Neural progenitor cell (in vitro differentiated cells): ENCODE data around the gene C11orf98. TPM values are rescaled to one million over a fixed set of nuclear protein-coding genes. Genes with fewer than 3 reads are reported as not detected.

Experiments used
- DNase-seq: peaks from one replicate; pipeline ENCODE4 v3.0.0-alpha.2; 2016; ENCODE audit warnings: low spot score
- H2AFZ ChIP-seq: fragments of 200-600 bp; sonication (generic); replicated peaks from 2 replicates; pipeline ENCODE4 v1.6.1; 2016; ENCODE audit warnings: antibody characterized with exemption
- H3F3A ChIP-seq: fragments of 200-600 bp; sonication (generic); 2 replicates; pipeline ENCODE4 v1.6.1; 2016; ENCODE audit warnings: antibody characterized with exemption, low read depth
- H3K27ac ChIP-seq: fragments of 200-600 bp; sonication (generic); 2 replicates; pipeline ENCODE4 v1.5.1; 2016; ENCODE audit warnings: mild to moderate bottlenecking
- H3K27me3 ChIP-seq: fragments of 200-600 bp; sonication (generic); 2 replicates; pipeline ENCODE4 v1.6.1; 2016; ENCODE audit warnings: mild to moderate bottlenecking, moderate library complexity
- H3K36me3 ChIP-seq: fragments of 200-600 bp; sonication (generic); 2 replicates; pipeline ENCODE4 v1.5.1; 2016
- H3K4me1 ChIP-seq: fragments of 200-600 bp; sonication (generic); 2 replicates; pipeline ENCODE4 v1.6.1; 2016; ENCODE audit warnings: mixed run types
- H3K4me2 ChIP-seq: fragments of 200-600 bp; sonication (generic); 2 replicates; pipeline ENCODE4 v1.6.1; 2016
- H3K4me3 ChIP-seq: fragments of 200-600 bp; sonication (generic); 2 replicates; pipeline ENCODE4 v1.5.1; 2016
- H3K79me2 ChIP-seq: fragments of 200-600 bp; sonication (generic); 2 replicates; pipeline ENCODE4 v1.6.1; 2016; ENCODE audit warnings: low read depth
- H3K9ac ChIP-seq: fragments of 200-600 bp; sonication (generic); 2 replicates; pipeline ENCODE4 v1.6.1; 2016
- H3K9me3 ChIP-seq: fragments of 200-600 bp; sonication (generic); 2 replicates; pipeline ENCODE4 v1.5.1; 2016; ENCODE audit warnings: low read depth
- H4K20me1 ChIP-seq: fragments of 200-600 bp; sonication (generic); 2 replicates; pipeline ENCODE4 v1.6.1; 2016; ENCODE audit warnings: low read depth
- H3K27ac Mint-ChIP-seq: 3 replicates; pipeline ENCODE4 v1.8.0; 2021; ENCODE audit warnings: mixed read lengths
- H3K27me3 Mint-ChIP-seq: 2 replicates; pipeline ENCODE4 v1.8.0; 2022; ENCODE audit warnings: low read depth, mild to moderate bottlenecking, inconsistent platforms, moderate library complexity, mixed read lengths; ENCODE audit not compliant: insufficient read depth
- H3K36me3 Mint-ChIP-seq: 3 replicates; pipeline ENCODE4 v1.8.0; 2021; ENCODE audit warnings: mixed read lengths
- H3K4me1 Mint-ChIP-seq: 3 replicates; pipeline ENCODE4 v1.8.0; 2021; ENCODE audit warnings: mixed read lengths
- H3K4me3 Mint-ChIP-seq: 3 replicates; pipeline ENCODE4 v1.8.0; 2021; ENCODE audit warnings: mild to moderate bottlenecking, moderate library complexity, mixed read lengths
- H3K9me3 Mint-ChIP-seq: 3 replicates; pipeline ENCODE4 v1.8.0; 2020; ENCODE audit warnings: mixed read lengths
- CTCF ChIP-seq: fragments of 200-600 bp; sonication (generic); IDR thresholded peaks from 2 replicates; pipeline ENCODE4 v1.5.1; 2017; ENCODE audit warnings: antibody characterized with exemption, mild to moderate bottlenecking
- EZH2 ChIP-seq: fragments of 200-600 bp; sonication (generic); IDR thresholded peaks from 2 replicates; pipeline ENCODE4 v1.6.1; 2017; ENCODE audit warnings: antibody characterized with exemption, mild to moderate bottlenecking, moderate library complexity
- EZH2phosphoT487 ChIP-seq: fragments of 200-600 bp; sonication (generic); IDR thresholded peaks from 2 replicates; pipeline ENCODE4 v1.6.1; 2017; ENCODE audit warnings: antibody characterized with exemption
- total RNA-seq: library from RNA; depleted of rRNA; stranded (reverse); fragments of >200 nt; gene quantifications from 2 replicates; pipeline ENCODE4 v1.2.3, GENCODE V29; 2015; ENCODE audit warnings: low replicate concordance

C11orf98 gene
- total RNA-seq, 1 donor from 2014 or later: 73.3 TPM

GRCh38 chr11:62644220-62644619 is 20.8 kb downstream of the C11orf98 start:
- H3K27me3 ChIP-seq: no peaks in the 10 kb centered on the region
- Mint-ChIP-seq H3K9me3 (no peaks in the 10 kb centered on the region), H3K36me3 (peaks cover 20% of the 10 kb centered on the region), H3K27ac (no peak overlapping the region), H3K4me3 (peak overlapping the region; percentile 67), H3K27me3 (peaks cover 8% of the 10 kb centered on the region), H3K4me1 (peaks cover 15% of the 10 kb centered on the region)
- H3K4me1 ChIP-seq: peaks cover 6% of the 10 kb centered on the region
- peaks cover 16% of the 10 kb centered on the region for H3F3A ChIP-seq
- no peak overlapping the region for H3K27ac ChIP-seq
- H3K4me3 ChIP-seq: no peak overlapping the region
- H3K9ac ChIP-seq: no peak overlapping the region
- H2AFZ ChIP-seq: no peak overlapping the region
- no peaks in the 10 kb centered on the region for H3K36me3 ChIP-seq
- no peak for DNase-seq
- no peaks in the 10 kb centered on the region for H3K9me3 ChIP-seq
- no peak overlapping the region for H3K4me2 ChIP-seq
- peaks cover 72% of the 10 kb centered on the region for H3K79me2 ChIP-seq
- peaks cover 20% of the 10 kb centered on the region for H4K20me1 ChIP-seq
- TF ChIP-seq EZH2: no peak
- TF ChIP-seq CTCF: no peak
- TF ChIP-seq EZH2phosphoT487: no peak

GRCh38 chr11:62632492-62632891 is 32.5 kb downstream of the C11orf98 start:
- TF ChIP-seq EZH2 (no peak), CTCF (no peak), EZH2phosphoT487 (no peak)
- no peaks in the 10 kb centered on the region for H3K27me3 ChIP-seq
- Mint-ChIP-seq H3K36me3 (peaks cover 46% of the 10 kb centered on the region), H3K4me1 (no peaks in the 10 kb centered on the region), H3K27ac (no peak overlapping the region), H3K4me3 (no peak overlapping the region), H3K27me3 (no peaks in the 10 kb centered on the region), H3K9me3 (no peaks in the 10 kb centered on the region)
- no peak overlapping the region for H3K27ac ChIP-seq
- no peaks in the 10 kb centered on the region for H3K9me3 ChIP-seq
- no peaks in the 10 kb centered on the region for H4K20me1 ChIP-seq
- H3K79me2 ChIP-seq: no peaks in the 10 kb centered on the region
- peaks cover 12% of the 10 kb centered on the region for H3K36me3 ChIP-seq
- H3K4me3 ChIP-seq: no peak overlapping the region
- H3F3A ChIP-seq: peaks cover 4% of the 10 kb centered on the region
- DNase-seq: no peak
- no peak overlapping the region for H2AFZ ChIP-seq
- no peak overlapping the region for H3K4me2 ChIP-seq
- H3K9ac ChIP-seq: no peak overlapping the region
- H3K4me1 ChIP-seq: no peaks in the 10 kb centered on the region

- no peaks in the 10 kb centered on the region for H3K27me3 ChIP-seq
Measured at GRCh38 chr11:62627713-62628112, 37.3 kb downstream of the C11orf98 start.

More at GRCh38 chr11:62627713-62628112, 37.3 kb downstream of the C11orf98 start:
- H3K9ac ChIP-seq: no peak overlapping the region
- H2AFZ ChIP-seq: no peak overlapping the region
- Mint-ChIP-seq H3K27me3 (peaks cover 2% of the 10 kb centered on the region), H3K9me3 (no peaks in the 10 kb centered on the region), H3K27ac (no peak overlapping the region), H3K4me3 (no peak overlapping the region), H3K4me1 (no peaks in the 10 kb centered on the region), H3K36me3 (peaks cover 45% of the 10 kb centered on the region)
- TF ChIP-seq CTCF: no peak
- no peak for TF ChIP-seq EZH2phosphoT487
- no peak for TF ChIP-seq EZH2
- H3K4me1 ChIP-seq: no peaks in the 10 kb centered on the region
- H3K9me3 ChIP-seq: no peaks in the 10 kb centered on the region
- H3F3A ChIP-seq: peaks cover 26% of the 10 kb centered on the region
- no peak overlapping the region for H3K4me3 ChIP-seq
- DNase-seq: no peak
- H4K20me1 ChIP-seq: no peaks in the 10 kb centered on the region
- peaks cover 4% of the 10 kb centered on the region for H3K36me3 ChIP-seq
- H3K27ac ChIP-seq: no peak overlapping the region
- no peaks in the 10 kb centered on the region for H3K79me2 ChIP-seq
- no peak overlapping the region for H3K4me2 ChIP-seq
